Natural killer cell (primary cell): ENCODE results near the gene AHRR. TPM values are rescaled to one million over a fixed set of nuclear protein-coding genes. Genes with fewer than 3 reads are reported as not detected.

Source experiments
- ATAC-seq, 3 donors: fragments of 150-1000 bp in 2 of 3; fragments of 200-7000 bp in 1 of 3; cut with Tn5 transposase; 1 replicate in 1 of 3; 2 replicates in 2 of 3; pipeline ENCODE4 v1.10.0; 2021; ENCODE audit warnings: mild to moderate bottlenecking in 2 of 3, moderate library complexity in 2 of 3
- DNase-seq, 2 donors: peaks; one replicate each; pipeline versions ENCODE4 v3.0.0 to v3.0.0-alpha.2; 2013 to 2021; ENCODE audit warnings: mixed read lengths in 1 of 2
- H3K27ac ChIP-seq: one replicate; pipeline ENCODE4 v1.5.1; 2013; ENCODE audit warnings: mild to moderate bottlenecking, low read length
- H3K27me3 ChIP-seq: one replicate; pipeline ENCODE4 v1.6.1; 2013; ENCODE audit warnings: low read length; ENCODE audit not compliant: control insufficient read depth, insufficient read depth
- H3K36me3 ChIP-seq: one replicate; pipeline ENCODE4 v1.6.1; 2013; ENCODE audit warnings: low read length; ENCODE audit not compliant: control insufficient read depth, insufficient read depth
- H3K4me1 ChIP-seq: one replicate; pipeline ENCODE4 v1.6.1; 2013; ENCODE audit warnings: low read length; ENCODE audit not compliant: control insufficient read depth, insufficient read depth
- H3K4me3 ChIP-seq: one replicate; pipeline ENCODE4 v1.5.1; 2013; ENCODE audit warnings: low read length
- H3K9me3 ChIP-seq: one replicate; pipeline ENCODE4 v1.6.1; 2013; ENCODE audit warnings: low read length; ENCODE audit not compliant: control insufficient read depth, insufficient read depth
- H3K27ac Mint-ChIP-seq, 2 donors: one replicate each; pipeline ENCODE4 v1.8.0; 2022; ENCODE audit warnings: mild to moderate bottlenecking in 2 of 2, mixed read lengths in 2 of 2, moderate library complexity in 1 of 2
- H3K27me3 Mint-ChIP-seq, 2 donors: one replicate each; pipeline ENCODE4 v1.8.0; 2022; ENCODE audit warnings: low read depth in 2 of 2, mixed read lengths in 2 of 2
- H3K36me3 Mint-ChIP-seq: one replicate; pipeline ENCODE4 v1.8.0; 2022; ENCODE audit warnings: mixed read lengths
- H3K4me1 Mint-ChIP-seq, 2 donors: one replicate each; pipeline ENCODE4 v1.8.0; 2022; ENCODE audit warnings: mixed read lengths in 2 of 2
- H3K4me3 Mint-ChIP-seq: one replicate; pipeline ENCODE4 v1.8.0; 2022; ENCODE audit warnings: mild to moderate bottlenecking, moderate library complexity, mixed read lengths
- H3K9me3 Mint-ChIP-seq, 2 donors: one replicate each; pipeline ENCODE4 v1.8.0; 2022; ENCODE audit warnings: mixed read lengths in 2 of 2
- CTCF ChIP-seq: fragments of 200-600 bp; IDR thresholded peaks from one replicate; pipeline ENCODE4 v1.8.0; 2022; ENCODE audit warnings: antibody characterized with exemption
- WGBS: methylation state at CpG from one replicate; pipeline ENCODE4 v1.1.7; 2013; ENCODE audit warnings: missing lambda C conversion rate; ENCODE audit not compliant: insufficient coverage; 5-methylcytosine and 5-hydroxymethylcytosine counted together
- intact Hi-C: fragments of 100-400 bp; cut with micrococcal nuclease; formaldehyde crosslinking; loops from one replicate; pipeline ENCODE4 v1.14.2; 2022
- total RNA-seq, 4 donors: library from RNA; stranded (reverse); fragments of 120-200 nt in 1 of 4; gene quantifications; one replicate each; pipeline versions ENCODE4 v1.2.3 to v1.2.4, GENCODE V29; 2013 to 2022

Gene AHRR
- total RNA-seq, 3 donors from 2014 or later (not counting 1 experiment from before 2014, with no cell fraction given) = 0.88 to 1.4 (median 1.2) TPM

GRCh38 chr5:474840-475661 is 153.5 kb downstream of the AHRR start:
- Mint-ChIP-seq H3K9me3 (no peaks in the 10 kb centered on the region), H3K4me1 (peaks cover 5 to 21% of the 10 kb centered on the region in 2 donors), H3K27me3 (peaks cover 0 to 15% of the 10 kb centered on the region in 2 donors), H3K4me3 (peak overlapping the region; percentile 82), H3K27ac (no peak overlapping the region), H3K36me3 (no peaks in the 10 kb centered on the region)
- Histone ChIP-seq H3K27ac (no peak overlapping the region), H3K4me3 (no peak overlapping the region), H3K4me1 (peaks cover 33% of the 10 kb centered on the region), H3K36me3 (peaks cover 2% of the 10 kb centered on the region), H3K27me3 (peaks cover 17% of the 10 kb centered on the region), H3K9me3 (no peaks in the 10 kb centered on the region)
- intact Hi-C loops = no loop called here
- DNase-seq (peak in 1 of 2 donors; percentile 37), ATAC-seq (no peak)
- 13% methylated on average over 47 of the region's 50 CpGs for WGBS
- no peak for TF ChIP-seq CTCF

- 58% methylated on average over 8 of the region's 8 CpGs for WGBS
- Histone ChIP-seq H3K36me3 (peaks cover 2% of the 10 kb centered on the region), H3K27ac (no peak overlapping the region), H3K9me3 (no peaks in the 10 kb centered on the region), H3K4me3 (no peak overlapping the region), H3K27me3 (peaks cover 17% of the 10 kb centered on the region), H3K4me1 (peaks cover 33% of the 10 kb centered on the region)
- no peak for TF ChIP-seq CTCF
- no peak for ATAC-seq
- peak overlapping the region; percentile 25 for H3K4me3 Mint-ChIP-seq
- no peaks in the 10 kb centered on the region for H3K36me3 Mint-ChIP-seq
- H3K27me3 Mint-ChIP-seq = peaks cover 0 to 15% of the 10 kb centered on the region in 2 donors
- H3K9me3 Mint-ChIP-seq = no peaks in the 10 kb centered on the region
- no peak overlapping the region for H3K27ac Mint-ChIP-seq
- DNase-seq = no peak
- H3K4me1 Mint-ChIP-seq = peaks cover 5 to 19% of the 10 kb centered on the region in 2 donors
- intact Hi-C loops = no loop called here
These were observed 154.2 kb downstream of the AHRR start for GRCh38 chr5:475704-476101.

- no peak for DNase-seq
- no peaks in the 10 kb centered on the region for H3K36me3 ChIP-seq
- H3K4me1 ChIP-seq = peaks cover 27% of the 10 kb centered on the region
- Mint-ChIP-seq H3K36me3 (no peaks in the 10 kb centered on the region), H3K4me1 (peaks cover 5 to 19% of the 10 kb centered on the region in 2 donors), H3K4me3 (peak overlapping the region; percentile 28), H3K9me3 (no peaks in the 10 kb centered on the region), H3K27me3 (peaks cover 0 to 15% of the 10 kb centered on the region in 2 donors), H3K27ac (no peak overlapping the region)
- WGBS = 82% methylated on average over 51 of the region's 51 CpGs
- H3K27ac ChIP-seq = no peak overlapping the region
- intact Hi-C loops = no loop called here
- no peak overlapping the region for H3K4me3 ChIP-seq
- no peak for TF ChIP-seq CTCF
- H3K9me3 ChIP-seq = no peaks in the 10 kb centered on the region
- H3K27me3 ChIP-seq = peaks cover 17% of the 10 kb centered on the region
- ATAC-seq = no peak
These were observed 154.7 kb downstream of the AHRR start for GRCh38 chr5:476102-476813.
